Smooth muscle cell (in vitro differentiated cells): ENCODE measurements around the gene ADAMTS13. TPM values are rescaled to one million over a fixed set of nuclear protein-coding genes. Genes with fewer than 3 reads are reported as not detected.

Source experiments
- DNase-seq: peaks from one replicate; lab custom pipeline; 2025; ENCODE audit not compliant: unreplicated experiment; lab: John Stamatoyannopoulos, UW
- H2AFZ ChIP-seq: fragments of 200-600 bp; sonication (generic); 2 replicates; pipeline ENCODE4 v1.6.0; 2016; ENCODE audit warnings: antibody characterized with exemption, low read depth, mild to moderate bottlenecking
- H3F3A ChIP-seq: fragments of 200-600 bp; sonication (generic); 2 replicates; pipeline ENCODE4 v1.6.0; 2017; ENCODE audit warnings: antibody characterized with exemption, low read depth
- H3K27ac ChIP-seq: fragments of 200-600 bp; sonication (generic); 2 replicates; pipeline ENCODE4 v1.5.1; 2016; ENCODE audit warnings: low read depth, mild to moderate bottlenecking
- H3K27me3 ChIP-seq: fragments of 200-600 bp; sonication (generic); 2 replicates; pipeline ENCODE4 v1.6.1; 2016; ENCODE audit warnings: low read depth, mild to moderate bottlenecking
- H3K36me3 ChIP-seq: fragments of 200-600 bp; sonication (generic); 2 replicates; pipeline ENCODE4 v1.5.1; 2016; ENCODE audit warnings: low read depth
- H3K4me1 ChIP-seq: fragments of 200-600 bp; sonication (generic); 2 replicates; pipeline ENCODE4 v1.5.1; 2016; ENCODE audit warnings: low read depth
- H3K4me2 ChIP-seq: fragments of 200-600 bp; sonication (generic); 2 replicates; pipeline ENCODE4 v1.6.0; 2016; ENCODE audit warnings: mild to moderate bottlenecking
- H3K4me3 ChIP-seq: fragments of 200-600 bp; sonication (generic); 2 replicates; pipeline ENCODE4 v1.5.1; 2016; ENCODE audit warnings: mild to moderate bottlenecking
- H3K79me2 ChIP-seq: fragments of 200-600 bp; sonication (generic); 2 replicates; pipeline ENCODE4 v1.6.0; 2016; ENCODE audit warnings: low read depth, mild to moderate bottlenecking
- H3K9ac ChIP-seq: fragments of 200-600 bp; sonication (generic); 2 replicates; pipeline ENCODE4 v1.6.0; 2016; ENCODE audit warnings: low read depth
- H3K9me3 ChIP-seq: fragments of 200-600 bp; sonication (generic); replicated peaks from 2 replicates; pipeline ENCODE4 v1.5.1; 2016; ENCODE audit warnings: low read depth
- H4K20me1 ChIP-seq: fragments of 200-600 bp; sonication (generic); 2 replicates; pipeline ENCODE4 v1.6.0; 2016; ENCODE audit warnings: low read depth
- WGBS: methylation state at CpG from one replicate; pipeline ENCODE4 v1.1.7; 2016; ENCODE audit warnings: low lambda C conversion rate; 5-methylcytosine and 5-hydroxymethylcytosine counted together
- polyA plus RNA-seq: library from polyadenylated mRNA; unstranded; fragments of >200 nt; fragmentation: Nextera tagmentation; extraction: Ambion mirVana; gene quantifications from 2 replicates; pipeline ENCODE4 v1.2.1, GENCODE V29; 2016
- total RNA-seq: library from RNA; depleted of rRNA; stranded (reverse); fragments of >200 nt; gene quantifications from 2 replicates; pipeline ENCODE4 v1.2.3, GENCODE V29; 2014
- TF ChIP-seq, protein P1 (sequence below): fragments of 200-600 bp; sonication (generic); IDR thresholded peaks from 2 replicates; pipeline ENCODE4 v1.5.1; 2017; ENCODE audit warnings: borderline replicate concordance, mild to moderate bottlenecking, antibody characterized with exemption; ENCODE audit not compliant: insufficient read depth, poor library complexity, severe bottlenecking

ADAMTS13 gene
- total and polyA plus RNA-seq, 2 experiments from 2014 or later = 3.1 to 3.7 TPM

GRCh38 chr9:133476941-133477340, 54.8 kb downstream of the ADAMTS13 start:
- Histone ChIP-seq H3K9ac (no peak overlapping the region), H3F3A (no peaks in the 10 kb centered on the region), H3K27me3 (no peaks in the 10 kb centered on the region), H3K79me2 (peaks cover 12% of the 10 kb centered on the region), H3K4me2 (peak overlapping the region; percentile 100), H3K9me3 (no peaks in the 10 kb centered on the region), H2AFZ (no peak overlapping the region), H3K4me3 (no peak overlapping the region), H3K27ac (no peak overlapping the region), H3K36me3 (no peaks in the 10 kb centered on the region), H4K20me1 (peaks cover 15% of the 10 kb centered on the region), H3K4me1 (peaks cover 11% of the 10 kb centered on the region)
- WGBS = 97% methylated on average over 21 of the region's 21 CpGs
- DNase-seq = no peak
- TF ChIP-seq, protein P1, sequence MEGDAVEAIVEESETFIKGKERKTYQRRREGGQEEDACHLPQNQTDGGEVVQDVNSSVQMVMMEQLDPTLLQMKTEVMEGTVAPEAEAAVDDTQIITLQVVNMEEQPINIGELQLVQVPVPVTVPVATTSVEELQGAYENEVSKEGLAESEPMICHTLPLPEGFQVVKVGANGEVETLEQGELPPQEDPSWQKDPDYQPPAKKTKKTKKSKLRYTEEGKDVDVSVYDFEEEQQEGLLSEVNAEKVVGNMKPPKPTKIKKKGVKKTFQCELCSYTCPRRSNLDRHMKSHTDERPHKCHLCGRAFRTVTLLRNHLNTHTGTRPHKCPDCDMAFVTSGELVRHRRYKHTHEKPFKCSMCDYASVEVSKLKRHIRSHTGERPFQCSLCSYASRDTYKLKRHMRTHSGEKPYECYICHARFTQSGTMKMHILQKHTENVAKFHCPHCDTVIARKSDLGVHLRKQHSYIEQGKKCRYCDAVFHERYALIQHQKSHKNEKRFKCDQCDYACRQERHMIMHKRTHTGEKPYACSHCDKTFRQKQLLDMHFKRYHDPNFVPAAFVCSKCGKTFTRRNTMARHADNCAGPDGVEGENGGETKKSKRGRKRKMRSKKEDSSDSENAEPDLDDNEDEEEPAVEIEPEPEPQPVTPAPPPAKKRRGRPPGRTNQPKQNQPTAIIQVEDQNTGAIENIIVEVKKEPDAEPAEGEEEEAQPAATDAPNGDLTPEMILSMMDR = no peak

DNA sequence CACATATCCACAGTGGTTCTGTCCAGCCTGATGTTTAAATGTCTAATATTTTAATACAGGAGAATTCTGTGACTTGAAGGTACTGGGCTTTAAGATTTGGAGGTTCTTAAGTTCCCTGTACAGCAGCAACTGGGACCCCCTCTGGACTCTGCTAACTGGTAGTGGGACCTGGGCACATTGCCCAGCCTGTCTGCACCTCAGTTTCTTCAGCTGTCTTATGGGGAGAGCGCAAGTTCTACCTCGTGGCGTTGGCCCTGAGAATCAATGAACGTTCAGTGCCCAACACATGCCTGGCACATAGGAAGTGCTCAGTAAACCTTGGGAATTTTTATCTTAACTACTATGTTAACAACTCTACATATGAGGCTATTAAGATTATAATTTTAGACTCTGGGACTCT, 55.3 kb downstream of the ADAMTS13 start:
- H3K4me2 ChIP-seq = peak overlapping the region; percentile 100
- H3K27ac ChIP-seq = no peak overlapping the region
- H3F3A ChIP-seq = no peaks in the 10 kb centered on the region
- no peak overlapping the region for H3K9ac ChIP-seq
- H3K79me2 ChIP-seq = peaks cover 12% of the 10 kb centered on the region
- H4K20me1 ChIP-seq = peaks cover 15% of the 10 kb centered on the region
- no peaks in the 10 kb centered on the region for H3K9me3 ChIP-seq
- H2AFZ ChIP-seq = no peak overlapping the region
- no peaks in the 10 kb centered on the region for H3K36me3 ChIP-seq
- DNase-seq = no peak
- TF ChIP-seq, protein P1 = no peak
- WGBS = 93% methylated on average over 4 of the region's 4 CpGs
- no peaks in the 10 kb centered on the region for H3K27me3 ChIP-seq
- H3K4me1 ChIP-seq = peaks cover 11% of the 10 kb centered on the region
- H3K4me3 ChIP-seq = no peak overlapping the region

GRCh38 chr9:133477992-133478850, 56.1 kb downstream of the ADAMTS13 start:
- Histone ChIP-seq H3K27ac (peak overlapping the region; percentile 87), H3K27me3 (no peaks in the 10 kb centered on the region), H2AFZ (peak overlapping the region; percentile 59), H3K4me2 (peak overlapping the region; percentile 100), H4K20me1 (peaks cover 15% of the 10 kb centered on the region), H3K4me1 (peaks cover 11% of the 10 kb centered on the region), H3F3A (no peaks in the 10 kb centered on the region), H3K9ac (peak overlapping the region; percentile 95), H3K79me2 (peaks cover 12% of the 10 kb centered on the region), H3K36me3 (no peaks in the 10 kb centered on the region), H3K9me3 (no peaks in the 10 kb centered on the region), H3K4me3 (peak overlapping the region; percentile 85)
- WGBS = 23% methylated on average over 17 of the region's 17 CpGs
- peak; percentile 60 for DNase-seq
- TF ChIP-seq, protein P1 = no peak
